ENCODE measurements around the gene HCN4. TPM values are rescaled to one million over a fixed set of nuclear protein-coding genes. Genes with fewer than 3 reads are reported as not detected.

HCN4 gene
- total RNA-seq, 1 experiment from 2014 or later = 10.5 TPM

- TF ChIP-seq, protein P1, sequence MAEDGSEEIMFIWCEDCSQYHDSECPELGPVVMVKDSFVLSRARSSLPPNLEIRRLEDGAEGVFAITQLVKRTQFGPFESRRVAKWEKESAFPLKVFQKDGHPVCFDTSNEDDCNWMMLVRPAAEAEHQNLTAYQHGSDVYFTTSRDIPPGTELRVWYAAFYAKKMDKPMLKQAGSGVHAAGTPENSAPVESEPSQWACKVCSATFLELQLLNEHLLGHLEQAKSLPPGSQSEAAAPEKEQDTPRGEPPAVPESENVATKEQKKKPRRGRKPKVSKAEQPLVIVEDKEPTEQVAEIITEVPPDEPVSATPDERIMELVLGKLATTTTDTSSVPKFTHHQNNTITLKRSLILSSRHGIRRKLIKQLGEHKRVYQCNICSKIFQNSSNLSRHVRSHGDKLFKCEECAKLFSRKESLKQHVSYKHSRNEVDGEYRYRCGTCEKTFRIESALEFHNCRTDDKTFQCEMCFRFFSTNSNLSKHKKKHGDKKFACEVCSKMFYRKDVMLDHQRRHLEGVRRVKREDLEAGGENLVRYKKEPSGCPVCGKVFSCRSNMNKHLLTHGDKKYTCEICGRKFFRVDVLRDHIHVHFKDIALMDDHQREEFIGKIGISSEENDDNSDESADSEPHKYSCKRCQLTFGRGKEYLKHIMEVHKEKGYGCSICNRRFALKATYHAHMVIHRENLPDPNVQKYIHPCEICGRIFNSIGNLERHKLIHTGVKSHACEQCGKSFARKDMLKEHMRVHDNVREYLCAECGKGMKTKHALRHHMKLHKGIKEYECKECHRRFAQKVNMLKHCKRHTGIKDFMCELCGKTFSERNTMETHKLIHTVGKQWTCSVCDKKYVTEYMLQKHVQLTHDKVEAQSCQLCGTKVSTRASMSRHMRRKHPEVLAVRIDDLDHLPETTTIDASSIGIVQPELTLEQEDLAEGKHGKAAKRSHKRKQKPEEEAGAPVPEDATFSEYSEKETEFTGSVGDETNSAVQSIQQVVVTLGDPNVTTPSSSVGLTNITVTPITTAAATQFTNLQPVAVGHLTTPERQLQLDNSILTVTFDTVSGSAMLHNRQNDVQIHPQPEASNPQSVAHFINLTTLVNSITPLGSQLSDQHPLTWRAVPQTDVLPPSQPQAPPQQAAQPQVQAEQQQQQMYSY (CRISPR knock-in tag; IDR thresholded peaks at IDR 0.05) = no peak
- TF ChIP-seq, protein P2, sequence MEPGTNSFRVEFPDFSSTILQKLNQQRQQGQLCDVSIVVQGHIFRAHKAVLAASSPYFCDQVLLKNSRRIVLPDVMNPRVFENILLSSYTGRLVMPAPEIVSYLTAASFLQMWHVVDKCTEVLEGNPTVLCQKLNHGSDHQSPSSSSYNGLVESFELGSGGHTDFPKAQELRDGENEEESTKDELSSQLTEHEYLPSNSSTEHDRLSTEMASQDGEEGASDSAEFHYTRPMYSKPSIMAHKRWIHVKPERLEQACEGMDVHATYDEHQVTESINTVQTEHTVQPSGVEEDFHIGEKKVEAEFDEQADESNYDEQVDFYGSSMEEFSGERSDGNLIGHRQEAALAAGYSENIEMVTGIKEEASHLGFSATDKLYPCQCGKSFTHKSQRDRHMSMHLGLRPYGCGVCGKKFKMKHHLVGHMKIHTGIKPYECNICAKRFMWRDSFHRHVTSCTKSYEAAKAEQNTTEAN (CRISPR knock-in tag; IDR thresholded peaks at IDR 0.05) = no peak
- TF ChIP-seq HMGA2 (CRISPR knock-in tag; IDR thresholded peaks at IDR 0.05) = no peak
- TF ChIP-seq ZNF317 (CRISPR knock-in tag; IDR thresholded peaks at IDR 0.05; ENCODE audit: borderline replicate concordance, low read depth) = no peak
- TF ChIP-seq NR3C1 (CRISPR knock-in tag; conservative IDR thresholded peaks at IDR 0.05; ENCODE audit: low read depth) = no peak
- no peak for TF ChIP-seq ZBTB21 (CRISPR knock-in tag; IDR thresholded peaks at IDR 0.05; ENCODE audit: borderline replicate concordance)
- no peak for TF ChIP-seq SMAD4 (CRISPR knock-in tag; IDR thresholded peaks at IDR 0.05)
- TF ChIP-seq ATF1 (CRISPR knock-in tag; IDR thresholded peaks at IDR 0.05) = no peak
- TF ChIP-seq, protein P3, sequence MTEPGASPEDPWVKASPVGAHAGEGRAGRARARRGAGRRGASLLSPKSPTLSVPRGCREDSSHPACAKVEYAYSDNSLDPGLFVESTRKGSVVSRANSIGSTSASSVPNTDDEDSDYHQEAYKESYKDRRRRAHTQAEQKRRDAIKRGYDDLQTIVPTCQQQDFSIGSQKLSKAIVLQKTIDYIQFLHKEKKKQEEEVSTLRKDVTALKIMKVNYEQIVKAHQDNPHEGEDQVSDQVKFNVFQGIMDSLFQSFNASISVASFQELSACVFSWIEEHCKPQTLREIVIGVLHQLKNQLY (CRISPR knock-in tag; IDR thresholded peaks at IDR 0.05) = no peak
- TF ChIP-seq ZMAT4 (CRISPR knock-in tag; IDR thresholded peaks at IDR 0.05) = no peak
- no peak for TF ChIP-seq ZNF425 (CRISPR knock-in tag; conservative IDR thresholded peaks at IDR 0.05)
Measured at GRCh38 chr15:73344056-73344455, 24.7 kb downstream of the HCN4 start (continued).

- H3K9me3 Mint-ChIP-seq = peaks cover 9% of the 10 kb centered on the region
- H3K4me3 Mint-ChIP-seq = no peak overlapping the region
- no peaks in the 10 kb centered on the region for H3K4me1 Mint-ChIP-seq
- ChIA-PET CTCF (no interaction called here), POLR2A (no interaction called here)
- ATAC-seq = no peak
- H3K36me3 Mint-ChIP-seq = peaks cover 14% of the 10 kb centered on the region
- DNase-seq (ENCODE audit: low spot score) = no peak
- no peaks in the 10 kb centered on the region for H3K27me3 Mint-ChIP-seq (ENCODE audit: low read depth)
- no peak overlapping the region for H3K27ac Mint-ChIP-seq
- TF ChIP-seq ATF2 (CRISPR knock-in tag; IDR thresholded peaks at IDR 0.05; ENCODE audit: borderline replicate concordance, low read depth) = no peak
- TF ChIP-seq SMAD3 (CRISPR knock-in tag; IDR thresholded peaks at IDR 0.05; ENCODE audit: borderline replicate concordance) = no peak
- TF ChIP-seq, protein P4, sequence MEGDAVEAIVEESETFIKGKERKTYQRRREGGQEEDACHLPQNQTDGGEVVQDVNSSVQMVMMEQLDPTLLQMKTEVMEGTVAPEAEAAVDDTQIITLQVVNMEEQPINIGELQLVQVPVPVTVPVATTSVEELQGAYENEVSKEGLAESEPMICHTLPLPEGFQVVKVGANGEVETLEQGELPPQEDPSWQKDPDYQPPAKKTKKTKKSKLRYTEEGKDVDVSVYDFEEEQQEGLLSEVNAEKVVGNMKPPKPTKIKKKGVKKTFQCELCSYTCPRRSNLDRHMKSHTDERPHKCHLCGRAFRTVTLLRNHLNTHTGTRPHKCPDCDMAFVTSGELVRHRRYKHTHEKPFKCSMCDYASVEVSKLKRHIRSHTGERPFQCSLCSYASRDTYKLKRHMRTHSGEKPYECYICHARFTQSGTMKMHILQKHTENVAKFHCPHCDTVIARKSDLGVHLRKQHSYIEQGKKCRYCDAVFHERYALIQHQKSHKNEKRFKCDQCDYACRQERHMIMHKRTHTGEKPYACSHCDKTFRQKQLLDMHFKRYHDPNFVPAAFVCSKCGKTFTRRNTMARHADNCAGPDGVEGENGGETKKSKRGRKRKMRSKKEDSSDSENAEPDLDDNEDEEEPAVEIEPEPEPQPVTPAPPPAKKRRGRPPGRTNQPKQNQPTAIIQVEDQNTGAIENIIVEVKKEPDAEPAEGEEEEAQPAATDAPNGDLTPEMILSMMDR (IDR thresholded peaks at IDR 0.05) = no peak
- TF ChIP-seq CREM (CRISPR knock-in tag; IDR thresholded peaks at IDR 0.05) = no peak
- TF ChIP-seq KAT7 (CRISPR knock-in tag; IDR thresholded peaks at IDR 0.05; ENCODE audit: borderline replicate concordance) = no peak
- TF ChIP-seq MAX (CRISPR knock-in tag; IDR thresholded peaks at IDR 0.05) = no peak
- no peak for TF ChIP-seq NFYB (CRISPR knock-in tag; conservative IDR thresholded peaks at IDR 0.05; ENCODE audit: low read depth)
- TF ChIP-seq NR3C1 (CRISPR knock-in tag; conservative IDR thresholded peaks at IDR 0.05; ENCODE audit: low read depth) = no peak
- TF ChIP-seq STAT6 (CRISPR knock-in tag; conservative IDR thresholded peaks at IDR 0.05; ENCODE audit: low read depth) = no peak
- TF ChIP-seq FOXK1 (CRISPR knock-in tag; IDR thresholded peaks at IDR 0.05) = no peak
Measured at GRCh38 chr15:73341886-73342600, 26.7 kb downstream of the HCN4 start.

Data from WTC11 (cell line).